Left renal pelvis (tissue), 4 donors: Measurements from ENCODE around the gene UBASH3B. TPM values are rescaled to one million over a fixed set of nuclear protein-coding genes. Genes with fewer than 3 reads are reported as not detected.
"Not testable (repeated sequence)": the region's sequence is repeated elsewhere in the genome, so short reads cannot be mapped to it uniquely, and the experiment has no call there.

ENCODE experiments used
- DNase-seq, 4 donors: peaks; one replicate each; pipeline ENCODE4 v3.0.0-alpha.2; 2013; ENCODE audit warnings: low read depth in 4 of 4, low spot score in 3 of 4
- polyA plus RNA-seq, 4 donors: library from polyadenylated mRNA; unstranded; fragments of 120-200 nt; gene quantifications; one replicate each; pipeline ENCODE4 v1.2.1, GENCODE V29; 2013; ENCODE audit not compliant: insufficient read length in 4 of 4

UBASH3B gene
- polyA plus RNA-seq, result 1 to 10 TPM; 5.3 to 9.1 (median 7.6) TPM

DNA sequence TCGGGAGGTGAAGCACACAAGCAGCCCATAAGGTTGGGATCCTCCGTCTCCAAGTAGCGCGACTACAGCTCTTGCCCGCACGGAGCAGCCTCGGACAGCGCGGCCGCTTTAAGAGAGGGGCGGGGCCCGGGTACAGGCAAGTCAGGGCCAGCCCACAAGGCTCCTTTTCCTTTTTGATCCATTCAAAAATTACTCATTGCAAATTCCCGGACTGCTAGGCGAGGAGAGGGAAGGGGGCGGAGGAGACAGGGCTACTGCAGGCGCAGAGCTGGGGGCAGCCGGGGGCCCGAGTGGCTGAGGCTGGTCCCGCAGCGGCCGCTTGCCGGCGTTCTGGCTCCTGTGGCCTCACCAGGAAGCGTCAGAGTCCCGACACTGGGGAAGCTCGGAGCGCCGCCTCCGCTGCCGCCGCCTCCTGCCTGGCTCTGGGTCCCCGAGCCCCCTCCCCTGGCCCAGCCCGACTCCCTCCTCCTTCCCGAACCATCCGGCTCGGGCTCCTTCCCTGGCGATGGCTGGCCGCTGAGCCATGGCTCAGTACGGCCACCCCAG is at the start of gene UBASH3B:
UBASH3B (plus strand) TSS at position 196 of the 546 bp plus-strand sequence; CDS start at position 524, 328 bp downstream.
- DNase-seq, result peak in 2 of 4 donors; percentile 63

GRCh38 chr11:122607162-122607561 is 48.4 kb upstream of the UBASH3B start:
- DNase-seq, result not testable (repeated sequence)

GRCh38 chr11:122612123-122612824 is 43.2 kb upstream of the UBASH3B start:
- DNase-seq, result no peak

DNA sequence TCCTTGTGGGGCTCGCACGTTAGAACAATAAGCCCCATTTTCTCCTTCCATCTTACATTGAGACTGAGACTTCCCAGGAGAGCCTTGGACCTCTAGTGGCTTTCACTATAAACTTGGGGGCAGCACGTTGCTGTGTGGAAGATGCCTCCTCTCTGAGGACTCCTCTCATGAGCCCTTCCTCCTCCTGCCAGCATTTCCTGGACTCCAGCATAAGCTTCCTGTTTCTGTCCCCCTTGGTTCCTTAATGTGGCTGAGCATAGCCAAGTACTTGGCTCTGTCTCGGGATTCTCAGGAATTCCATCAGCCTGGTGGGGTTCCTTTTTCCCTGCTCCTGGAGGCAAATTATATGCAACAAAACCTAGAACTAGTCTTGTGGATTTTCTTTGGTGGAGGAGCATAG is 38.8 kb upstream of the UBASH3B start:
- DNase-seq, result no peak

DNA sequence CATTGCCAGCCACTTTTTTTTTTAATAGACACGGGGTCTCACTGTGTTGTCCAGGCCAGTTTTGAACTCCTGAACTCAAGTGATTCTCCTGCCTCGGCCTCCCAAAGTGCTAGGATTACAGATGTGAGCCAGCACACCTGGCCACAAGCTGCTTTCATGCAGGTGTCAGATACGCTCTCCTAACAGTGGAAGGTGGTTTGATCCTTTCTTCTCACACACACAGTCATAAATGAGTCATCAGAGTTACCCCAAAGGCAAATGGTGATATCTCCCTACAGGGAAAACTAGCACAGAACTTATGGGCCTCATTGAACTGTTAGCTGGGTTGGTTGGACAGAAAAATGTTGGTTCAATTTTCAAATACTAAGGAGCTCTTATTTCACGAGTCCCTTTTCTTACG is 38.2 kb upstream of the UBASH3B start:
- DNase-seq, result no peak

DNA sequence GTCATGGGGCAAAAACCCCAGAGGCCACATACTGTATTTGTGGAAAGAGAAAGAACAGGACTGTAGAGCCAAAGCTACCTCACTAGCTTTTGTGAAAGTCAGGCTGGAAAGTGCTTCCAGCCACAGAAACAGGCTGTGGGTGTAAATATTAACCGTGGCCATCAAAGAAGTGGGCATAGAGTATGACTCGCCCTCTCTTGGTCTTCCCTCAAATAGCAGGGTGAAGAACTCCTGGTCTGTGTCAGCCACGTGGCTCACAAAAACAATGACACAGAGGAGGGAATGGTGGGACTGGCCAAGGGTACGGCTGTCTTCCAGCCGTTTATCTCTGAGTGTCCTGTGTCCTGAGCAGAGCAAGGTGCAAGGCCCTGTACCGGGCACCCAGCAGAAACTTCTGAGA is 37.6 kb upstream of the UBASH3B start:
- no peak for DNase-seq

GRCh38 chr11:122618927-122619326 is 36.6 kb upstream of the UBASH3B start:
- DNase-seq, result no peak

- DNase-seq, result no peak
Measured at GRCh38 chr11:122619757-122620156, 35.8 kb upstream of the UBASH3B start.

GRCh38 chr11:122625501-122625900 is 30.0 kb upstream of the UBASH3B start:
- not testable (repeated sequence) for DNase-seq

DNA sequence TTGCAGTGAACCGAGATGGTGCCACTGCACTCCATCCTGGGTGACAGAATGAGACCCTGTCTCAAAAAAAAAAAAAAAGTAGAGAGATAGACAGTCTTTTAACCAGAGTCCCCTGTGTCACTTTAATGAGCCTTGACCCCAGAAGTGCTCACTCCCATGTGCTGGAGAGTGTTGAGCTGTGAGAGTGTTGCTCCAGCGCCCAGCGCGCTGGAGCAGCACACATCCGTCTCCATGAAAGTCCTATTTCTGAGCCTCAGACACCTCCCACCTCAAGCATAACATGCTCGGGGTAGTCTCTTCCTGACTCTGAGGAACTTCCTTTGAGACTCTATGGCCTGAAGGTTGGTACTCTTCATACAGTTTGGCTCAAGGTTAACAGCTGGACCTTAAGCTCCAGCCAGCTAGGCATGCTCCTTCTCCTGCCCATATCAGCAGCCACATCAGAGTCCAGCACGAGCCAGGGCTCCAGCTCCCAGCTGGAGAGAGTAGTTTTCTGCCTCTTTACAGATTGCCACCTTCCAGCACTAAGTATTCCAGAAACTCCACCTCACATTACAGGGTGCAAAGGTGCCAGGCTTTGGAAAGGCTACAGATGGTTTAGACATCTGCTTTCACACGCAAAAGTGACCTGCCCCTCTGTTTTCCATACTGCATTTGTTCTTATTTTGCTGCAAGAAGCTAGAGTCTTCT is 29.4 kb upstream of the UBASH3B start:
- DNase-seq, result no peak

GRCh38 chr11:122627745-122628144 is 27.8 kb upstream of the UBASH3B start:
- no peak for DNase-seq

DNA sequence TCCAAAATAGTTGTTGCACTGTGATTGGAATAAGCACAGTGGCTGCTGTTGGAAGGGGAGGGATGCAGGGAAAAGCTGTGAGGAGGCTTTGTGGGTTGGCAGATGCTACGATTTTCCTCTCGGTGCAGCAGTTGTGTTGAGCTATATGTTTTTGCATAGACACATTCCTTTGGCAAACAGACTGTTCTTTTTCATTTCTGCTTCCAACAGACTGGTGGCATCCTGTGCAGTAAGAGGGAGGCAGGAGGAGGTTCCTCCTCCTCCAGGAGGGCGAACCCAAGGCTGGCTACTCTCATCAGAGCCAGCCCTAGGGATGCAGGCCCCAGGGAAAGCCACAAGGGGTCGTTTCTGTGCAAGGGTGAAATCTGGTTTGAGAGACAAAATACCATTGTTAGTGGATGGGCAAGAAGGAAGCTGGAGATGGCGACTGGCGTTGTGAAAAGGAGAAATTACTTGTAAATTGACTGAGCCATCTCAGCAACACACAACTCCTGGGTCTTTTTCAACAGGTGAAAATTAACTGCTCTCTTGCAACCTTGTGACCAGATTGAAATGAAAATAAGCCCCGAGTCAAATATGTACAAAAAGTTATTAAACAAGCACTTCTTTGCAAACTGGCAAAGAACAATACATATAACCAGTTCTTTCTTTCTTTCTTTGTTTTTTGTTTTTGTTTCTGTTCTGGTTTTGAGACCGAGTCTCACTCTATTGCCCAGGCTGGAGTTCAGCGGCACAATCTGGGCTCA is 26.5 kb upstream of the UBASH3B start:
- DNase-seq, result no peak

- DNase-seq, result no peak
Measured at GRCh38 chr11:122632181-122632824, 23.2 kb upstream of the UBASH3B start.

DNA sequence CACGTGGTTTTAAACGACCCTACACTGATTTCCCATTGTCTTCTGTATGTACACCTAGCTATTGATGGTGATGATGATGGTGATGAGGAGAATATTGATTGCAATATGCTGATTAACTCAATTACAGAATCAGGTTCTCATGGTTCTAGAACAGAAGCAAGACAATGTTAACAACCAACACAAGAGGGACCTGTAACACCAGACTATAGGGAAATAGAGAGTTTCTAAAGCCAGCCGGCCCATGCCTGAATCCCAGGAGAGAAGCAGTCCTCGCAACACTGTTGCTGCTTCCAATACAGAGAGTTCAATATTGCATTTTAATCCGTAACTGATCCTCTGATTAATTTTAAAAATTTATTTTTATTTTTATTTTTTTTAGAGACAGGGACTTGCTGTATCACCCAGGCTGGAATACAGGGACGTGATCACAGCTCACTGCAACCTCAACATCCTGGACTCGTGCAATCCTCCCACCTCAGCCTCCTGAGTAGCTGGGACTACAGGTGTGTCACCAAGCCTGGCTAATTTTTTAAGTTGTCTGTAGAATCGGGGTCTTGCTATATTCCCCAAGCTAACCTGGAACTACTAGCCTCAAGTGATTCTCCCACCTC is 22.2 kb upstream of the UBASH3B start:
- peak in 1 of 4 donors; percentile 22 for DNase-seq

DNA sequence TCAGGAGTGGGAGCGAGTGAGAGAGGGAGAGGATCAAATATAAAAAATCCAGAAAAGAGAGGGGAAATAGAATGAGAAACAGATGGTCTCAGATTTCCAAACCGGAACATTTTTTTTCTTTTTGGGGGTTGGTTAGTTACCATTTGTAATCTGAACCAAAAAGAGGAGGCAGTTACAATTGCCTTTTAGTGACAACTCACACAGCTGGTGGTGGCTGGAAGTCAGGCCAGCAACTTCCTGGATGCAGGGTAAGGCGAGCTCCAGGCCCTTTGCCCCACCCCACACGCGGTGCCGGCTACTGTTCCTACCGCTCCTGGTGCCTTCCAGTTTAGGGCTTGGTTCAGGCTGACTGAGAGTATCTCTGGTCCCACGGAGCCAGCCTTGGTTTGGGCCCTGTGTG is 21.0 kb upstream of the UBASH3B start:
- peak in 1 of 4 donors; percentile 21 for DNase-seq

- no peak for DNase-seq
Measured at GRCh38 chr11:122637541-122637940, 18.0 kb upstream of the UBASH3B start.

DNA sequence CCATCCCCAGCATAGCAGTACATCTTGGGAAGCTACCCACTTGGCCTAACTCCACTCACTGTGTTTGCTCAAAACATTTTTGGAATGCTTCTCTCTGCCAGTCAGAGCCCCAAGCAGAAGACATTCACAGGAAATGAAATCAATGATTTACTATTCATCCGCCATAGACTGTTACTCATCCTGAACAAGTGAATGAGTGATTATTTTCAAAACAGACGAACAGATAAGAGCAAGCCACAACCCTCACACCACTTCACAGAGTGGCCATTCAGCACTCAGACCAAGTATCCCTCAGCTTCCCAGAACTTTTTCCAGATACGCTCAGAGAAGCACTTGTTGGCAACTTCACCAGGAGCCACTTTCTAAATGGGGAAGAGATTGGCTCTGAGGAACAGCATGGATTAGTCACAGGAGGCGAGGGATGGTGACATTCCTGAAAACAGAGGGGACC is 13.0 kb upstream of the UBASH3B start:
- no peak for DNase-seq

GRCh38 chr11:122642971-122643370 is 12.6 kb upstream of the UBASH3B start:
- DNase-seq, result no peak

DNA sequence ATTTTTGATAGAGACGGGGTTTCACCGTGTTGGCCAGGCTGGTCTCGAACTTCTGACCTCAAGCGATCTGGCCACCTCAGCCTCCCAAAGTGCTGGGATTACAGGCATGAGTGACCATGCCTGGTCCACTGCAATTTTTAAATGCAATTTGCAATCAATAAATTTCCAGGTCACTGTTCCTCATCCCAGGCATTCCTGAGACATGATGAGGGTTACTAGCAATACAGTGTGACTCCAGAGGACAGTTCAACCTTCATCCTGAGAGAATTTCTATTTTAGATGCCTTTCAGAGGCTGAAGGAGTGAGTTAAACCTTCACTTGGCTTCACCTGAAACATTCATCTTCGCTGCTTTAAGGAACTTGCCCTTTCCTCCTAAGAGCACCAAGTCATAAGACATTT is 9.7 kb upstream of the UBASH3B start:
- no peak for DNase-seq
